ENCODE results near the gene DENND11. TPM values are rescaled to one million over a fixed set of nuclear protein-coding genes. Genes with fewer than 3 reads are reported as not detected.
"Not testable (repeated sequence)": the region's sequence is repeated elsewhere in the genome, so short reads cannot be mapped to it uniquely, and the experiment has no call there.

Gene DENND11
- total RNA-seq, 4 donors from 2014 or later: 12.4 to 28.4 (median 19.6) TPM

DNA sequence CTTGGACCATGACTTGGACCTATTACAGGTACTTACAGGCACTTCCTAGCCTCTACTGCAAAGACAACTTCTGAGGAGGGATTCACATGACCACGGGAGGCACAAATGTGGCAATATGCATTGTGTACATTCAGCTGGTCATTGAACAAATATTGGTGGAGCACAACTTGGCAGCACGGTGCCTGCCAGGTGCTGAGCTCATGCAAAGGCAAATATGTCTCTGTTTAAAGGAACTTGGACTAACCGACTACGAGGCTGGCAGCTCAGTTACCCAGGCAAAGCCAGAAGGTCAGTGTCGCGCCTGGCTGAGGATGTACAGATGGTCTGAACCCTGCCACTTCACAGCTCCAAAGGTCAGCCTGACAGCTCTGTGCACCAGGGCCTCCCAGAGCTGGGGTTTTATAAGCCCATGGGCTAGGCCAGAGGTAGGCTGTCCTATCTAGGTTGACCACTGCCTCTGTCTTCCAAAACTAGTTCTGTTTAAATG, 6.1 kb downstream of the DENND11 start:
- ATAC-seq (ENCODE audit: low FRiP score) (no peak), DNase-seq (ENCODE audit: low spot score) (no peak)
- TF ChIP-seq, protein P1, sequence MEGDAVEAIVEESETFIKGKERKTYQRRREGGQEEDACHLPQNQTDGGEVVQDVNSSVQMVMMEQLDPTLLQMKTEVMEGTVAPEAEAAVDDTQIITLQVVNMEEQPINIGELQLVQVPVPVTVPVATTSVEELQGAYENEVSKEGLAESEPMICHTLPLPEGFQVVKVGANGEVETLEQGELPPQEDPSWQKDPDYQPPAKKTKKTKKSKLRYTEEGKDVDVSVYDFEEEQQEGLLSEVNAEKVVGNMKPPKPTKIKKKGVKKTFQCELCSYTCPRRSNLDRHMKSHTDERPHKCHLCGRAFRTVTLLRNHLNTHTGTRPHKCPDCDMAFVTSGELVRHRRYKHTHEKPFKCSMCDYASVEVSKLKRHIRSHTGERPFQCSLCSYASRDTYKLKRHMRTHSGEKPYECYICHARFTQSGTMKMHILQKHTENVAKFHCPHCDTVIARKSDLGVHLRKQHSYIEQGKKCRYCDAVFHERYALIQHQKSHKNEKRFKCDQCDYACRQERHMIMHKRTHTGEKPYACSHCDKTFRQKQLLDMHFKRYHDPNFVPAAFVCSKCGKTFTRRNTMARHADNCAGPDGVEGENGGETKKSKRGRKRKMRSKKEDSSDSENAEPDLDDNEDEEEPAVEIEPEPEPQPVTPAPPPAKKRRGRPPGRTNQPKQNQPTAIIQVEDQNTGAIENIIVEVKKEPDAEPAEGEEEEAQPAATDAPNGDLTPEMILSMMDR (IDR thresholded peaks at IDR 0.05): no peak

DNA sequence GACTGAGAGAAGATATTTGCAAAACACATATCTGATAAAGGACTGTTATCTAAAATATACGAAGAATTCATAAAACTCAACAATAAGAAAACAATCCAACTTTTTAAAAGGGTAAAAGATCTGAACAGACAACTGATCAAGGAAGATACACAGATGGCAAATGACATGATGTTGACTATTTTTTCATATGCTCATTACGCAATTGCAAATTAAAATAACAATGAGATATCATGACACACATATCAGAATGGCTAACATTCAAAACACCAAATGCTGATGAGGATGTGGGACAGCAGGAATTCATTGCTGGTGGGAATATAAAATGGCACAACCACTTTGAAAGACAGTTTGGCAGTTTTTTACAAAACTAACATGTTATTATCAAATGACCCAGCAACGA, 8.9 kb downstream of the DENND11 start:
- TF ChIP-seq, protein P1 (IDR thresholded peaks at IDR 0.05): no peak
- ATAC-seq (ENCODE audit: low FRiP score) (no peak), DNase-seq (ENCODE audit: low spot score) (no peak)

DNA sequence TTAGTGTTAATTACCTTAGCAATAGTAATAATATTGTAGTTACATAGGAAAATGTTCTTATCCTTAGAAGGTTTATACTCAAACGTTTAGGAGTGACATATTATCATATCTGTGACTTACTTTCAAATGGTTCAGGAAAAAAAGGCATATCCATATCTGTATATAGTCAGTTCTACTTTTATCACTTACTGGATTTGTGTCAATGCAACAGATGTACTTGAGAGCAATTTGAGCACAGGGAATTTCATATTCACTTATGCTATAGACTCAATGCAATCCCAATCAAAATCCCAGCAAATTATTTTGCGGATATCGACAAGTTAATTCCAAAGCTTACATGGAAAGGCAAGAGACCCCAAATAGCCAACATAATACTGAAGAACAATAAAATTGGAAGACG, 10.0 kb downstream of the DENND11 start:
- DNase-seq (ENCODE audit: low spot score) (no peak), ATAC-seq (ENCODE audit: low FRiP score) (no peak)

DNA sequence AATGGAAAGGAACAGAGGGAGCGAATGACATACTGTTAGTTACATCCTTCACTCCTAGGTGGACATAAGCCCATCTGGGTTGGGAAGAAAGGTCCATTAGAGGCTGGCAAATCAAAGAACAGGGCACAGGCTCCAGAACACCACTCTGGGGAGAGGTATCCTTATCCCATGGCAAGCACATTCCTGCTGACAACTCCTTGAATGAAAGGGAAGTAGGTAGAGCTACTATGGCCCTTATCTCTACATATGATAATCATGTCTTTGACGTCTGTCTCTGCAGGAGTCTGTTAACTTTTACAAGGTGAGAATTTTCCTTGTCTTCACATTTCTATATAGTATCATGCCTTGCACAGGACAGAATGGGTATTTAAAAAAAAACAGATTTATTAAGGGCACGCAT, 10.4 kb downstream of the DENND11 start:
- DNase-seq (ENCODE audit: low spot score) (no peak), ATAC-seq (ENCODE audit: low FRiP score) (no peak)
- TF ChIP-seq, protein P1 (IDR thresholded peaks at IDR 0.05): no peak

More for the DNA sequence above, 10.0 kb downstream of the DENND11 start:
- TF ChIP-seq, protein P1 (IDR thresholded peaks at IDR 0.05): no peak

DNA sequence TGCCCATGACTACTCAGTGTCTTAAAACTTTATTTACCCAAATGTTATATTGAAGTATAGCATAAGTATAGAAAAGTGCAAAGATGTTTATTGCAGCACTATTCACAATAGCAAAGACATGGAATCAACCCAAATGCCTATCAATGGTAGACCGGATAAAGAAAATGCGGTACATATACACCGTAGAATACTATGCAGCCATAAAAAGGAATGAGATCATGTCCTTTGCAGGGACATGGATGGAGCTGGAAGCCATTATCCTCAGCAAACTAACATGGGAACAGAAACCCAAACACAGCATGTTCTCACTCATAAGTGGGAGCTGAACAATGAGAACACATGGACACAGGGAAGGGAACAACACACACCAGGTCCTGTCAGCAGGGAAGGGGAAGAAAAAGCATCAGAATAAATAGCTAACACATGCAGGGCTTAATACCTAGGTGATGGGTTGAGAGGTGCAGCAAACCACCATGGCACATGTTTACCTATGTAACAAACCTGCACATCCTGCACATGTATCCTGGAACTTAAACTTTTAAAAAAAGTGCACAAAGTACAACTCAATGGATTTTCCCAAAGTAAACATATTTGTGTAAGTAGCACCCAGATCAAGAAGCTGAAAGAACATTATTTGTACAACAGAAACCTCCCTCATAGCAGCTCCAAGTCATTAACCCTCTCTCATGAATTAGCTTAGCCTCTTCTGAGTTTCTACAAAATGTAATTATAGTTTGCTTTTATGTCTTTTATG, 12.7 kb downstream of the DENND11 start:
- ATAC-seq (ENCODE audit: low FRiP score): not testable (repeated sequence)

DNA sequence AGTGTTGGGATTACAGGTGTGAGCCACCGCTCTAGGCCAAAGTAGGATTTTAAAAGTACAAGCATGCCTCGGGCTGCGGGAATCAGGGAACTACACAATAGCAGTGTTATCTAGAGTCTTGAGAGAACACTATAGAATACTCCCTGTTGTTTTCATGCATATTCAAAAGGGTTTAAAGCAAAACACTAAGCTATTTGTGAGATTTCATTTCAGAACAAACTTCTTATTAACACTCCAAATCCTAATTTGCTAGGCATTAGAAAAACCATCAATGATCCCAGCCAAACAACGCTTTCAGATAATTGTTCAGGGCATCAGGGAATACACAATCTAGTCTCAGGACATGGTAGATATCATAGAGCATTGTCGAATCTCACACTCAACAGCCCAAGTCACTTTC, 13.9 kb downstream of the DENND11 start:
- TF ChIP-seq, protein P1 (IDR thresholded peaks at IDR 0.05): no peak
- DNase-seq (ENCODE audit: low spot score): no peak
- ATAC-seq (ENCODE audit: low FRiP score): no peak

More for the DNA sequence above, 12.7 kb downstream of the DENND11 start:
- DNase-seq (ENCODE audit: low spot score): not testable (repeated sequence)

DNA sequence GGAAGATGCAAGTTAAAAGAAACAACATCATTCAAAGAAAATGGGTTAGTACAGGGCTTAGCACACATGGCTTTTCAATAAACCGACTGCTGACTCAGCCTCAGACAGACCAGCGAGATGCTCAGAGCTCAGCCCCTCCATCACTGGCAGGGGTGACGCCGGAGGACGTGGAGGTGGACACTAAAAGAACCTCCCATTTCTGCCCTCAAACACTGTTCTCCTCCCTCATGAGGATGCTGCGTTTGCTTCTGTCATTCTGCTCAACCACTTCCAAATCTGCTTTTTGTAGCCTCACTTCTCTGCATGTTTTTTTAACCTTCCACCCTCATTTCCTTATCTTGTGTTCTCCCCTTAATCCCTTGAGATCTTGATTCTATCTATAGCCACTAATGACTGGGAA, 15.3 kb downstream of the DENND11 start:
- TF ChIP-seq, protein P1 (IDR thresholded peaks at IDR 0.05): no peak
- DNase-seq (ENCODE audit: low spot score) (no peak), ATAC-seq (ENCODE audit: low FRiP score) (no peak)

All from omental fat pad (tissue), 4 donors.